H1 (cell line): Measurements from ENCODE around the gene SCRN1.

Source experiments
- CBX5 ChIP-seq: fragments of 300-800, 300-1000 bp; sonication (generic); IDR thresholded peaks from 2 replicates; pipeline ENCODE4 v1.7.1; 2016; ENCODE audit warnings: antibody characterized with exemption, low read length, low read depth
- CTCF ChIP-seq, 3 experiments: IDR thresholded peaks; 1 replicate in 2 of 3; 2 replicates in 1 of 3; pipeline versions ENCODE4 v1.5.1 to v1.6.1; 2011; ENCODE audit warnings: low read length in 3 of 3, mild to moderate bottlenecking in 3 of 3, inconsistent platforms in 2 of 3, low read depth in 1 of 3, moderate library complexity in 1 of 3; ENCODE audit not compliant: insufficient read depth in 1 of 3; ENCODE audit errors: control extremely low read depth in 1 of 3
- POLR2A ChIP-seq, 2 experiments: IDR thresholded peaks; 1 replicate in 1 of 2; 2 replicates in 1 of 2; pipeline ENCODE4 v1.6.1; 2011; ENCODE audit warnings: low read depth in 2 of 2, low read length in 2 of 2, mild to moderate bottlenecking in 2 of 2; ENCODE audit errors: control extremely low read depth in 1 of 2
- RFX5 ChIP-seq: IDR thresholded peaks from 2 replicates; pipeline ENCODE4 v1.6.1; 2011; ENCODE audit warnings: low read depth, low read length, improper control_type of control experiment, borderline replicate concordance
- TF ChIP-seq, protein P1 (sequence below): IDR thresholded peaks from 2 replicates; pipeline ENCODE4 v1.6.1; 2011; ENCODE audit warnings: low read length, improper control_type of control experiment

DNA sequence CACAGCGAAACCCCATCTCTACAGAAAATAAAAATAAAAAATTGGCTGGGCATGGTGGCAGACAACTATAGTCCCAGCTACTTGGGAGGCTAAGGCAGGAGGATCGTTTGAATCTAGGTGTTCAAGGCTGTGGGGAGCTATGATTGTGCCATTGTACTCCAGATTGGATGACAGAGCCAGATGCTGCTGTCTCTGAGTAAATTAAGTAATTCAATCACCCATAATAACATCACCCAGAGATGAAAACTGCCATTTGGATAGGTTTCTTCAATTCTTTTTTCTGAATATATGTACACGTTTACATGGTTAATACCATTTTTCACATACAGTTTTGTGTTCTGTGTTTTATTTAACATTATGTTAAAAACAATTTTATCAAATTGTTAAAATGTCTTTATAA, 104.0 kb downstream of the SCRN1 start:
- TF ChIP-seq CBX5 = no peak
- no peak for TF ChIP-seq RFX5
- TF ChIP-seq CTCF (IDR thresholded peaks at IDR 0.05; ENCODE audit: control extremely low read depth in 1 of 3, insufficient read depth in 1 of 3, low read depth in 1 of 3, low read length in 3 of 3) = no peak
- no peak for TF ChIP-seq POLR2A (IDR thresholded peaks at IDR 0.05; ENCODE audit: control extremely low read depth in 1 of 2, low read depth in 2 of 2, low read length in 2 of 2)
- TF ChIP-seq, protein P1, sequence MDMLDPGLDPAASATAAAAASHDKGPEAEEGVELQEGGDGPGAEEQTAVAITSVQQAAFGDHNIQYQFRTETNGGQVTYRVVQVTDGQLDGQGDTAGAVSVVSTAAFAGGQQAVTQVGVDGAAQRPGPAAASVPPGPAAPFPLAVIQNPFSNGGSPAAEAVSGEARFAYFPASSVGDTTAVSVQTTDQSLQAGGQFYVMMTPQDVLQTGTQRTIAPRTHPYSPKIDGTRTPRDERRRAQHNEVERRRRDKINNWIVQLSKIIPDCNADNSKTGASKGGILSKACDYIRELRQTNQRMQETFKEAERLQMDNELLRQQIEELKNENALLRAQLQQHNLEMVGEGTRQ = no peak
